H9 (cell line): Measurements from ENCODE around the gene PXDN. TPM values are rescaled to one million over a fixed set of nuclear protein-coding genes. Genes with fewer than 3 reads are reported as not detected.

Source experiments
- DNase-seq: peaks from one replicate; pipeline ENCODE4 v3.0.0-alpha.2; 2017
- H2AFZ ChIP-seq: one replicate; pipeline ENCODE4 v1.6.1; 2013; ENCODE audit warnings: mild to moderate bottlenecking, low read length, control low read depth, moderate library complexity
- H2AK5ac ChIP-seq: 2 replicates; pipeline ENCODE4 v1.6.1; 2013; ENCODE audit warnings: low read length, control low read depth, mixed read lengths; ENCODE audit not compliant: insufficient read length
- H2BK120ac ChIP-seq: one replicate; pipeline ENCODE4 v1.6.1; 2013; ENCODE audit warnings: low read depth, mild to moderate bottlenecking, low read length, control low read depth, inconsistent platforms; ENCODE audit not compliant: poor library complexity, severe bottlenecking
- H2BK12ac ChIP-seq: 2 replicates; pipeline ENCODE4 v1.6.1; 2013; ENCODE audit warnings: low read length, control low read depth, mixed read lengths, low read depth; ENCODE audit not compliant: insufficient read length
- H2BK15ac ChIP-seq: 2 replicates; pipeline ENCODE4 v1.6.1; 2013; ENCODE audit warnings: low read depth, low read length, control low read depth
- H2BK20ac ChIP-seq: one replicate; pipeline ENCODE4 v1.6.1; 2013; ENCODE audit warnings: low read depth, mild to moderate bottlenecking, low read length, control low read depth, inconsistent platforms; ENCODE audit not compliant: poor library complexity, severe bottlenecking
- H2BK5ac ChIP-seq: 2 replicates; pipeline ENCODE4 v1.6.1; 2013; ENCODE audit warnings: low read length, control low read depth, mixed read lengths; ENCODE audit not compliant: insufficient read length
- H3K14ac ChIP-seq: 2 replicates; pipeline ENCODE4 v1.6.1; 2013; ENCODE audit warnings: low read length, control low read depth; ENCODE audit not compliant: insufficient read depth
- H3K18ac ChIP-seq: 2 replicates; pipeline ENCODE4 v1.6.1; 2013; ENCODE audit warnings: low read depth, mild to moderate bottlenecking, mixed read lengths, low read length, control low read depth; ENCODE audit not compliant: insufficient read length
- H3K23ac ChIP-seq: 2 replicates; pipeline ENCODE4 v1.6.1; 2013; ENCODE audit warnings: low read length, control low read depth, mixed read lengths, low read depth; ENCODE audit not compliant: insufficient read length
- H3K23me2 ChIP-seq: 2 replicates; pipeline ENCODE4 v1.6.1; 2013; ENCODE audit warnings: low read depth, mild to moderate bottlenecking, mixed read lengths, low read length, control low read depth; ENCODE audit not compliant: insufficient read length, poor library complexity, severe bottlenecking
- H3K27ac ChIP-seq: 2 replicates; pipeline ENCODE4 v1.5.1; 2013; ENCODE audit warnings: low read length, control low read depth, mixed read lengths, low read depth; ENCODE audit not compliant: insufficient read length
- H3K27me3 ChIP-seq: 2 replicates; pipeline ENCODE4 v1.6.1; 2013; ENCODE audit warnings: low read length, control low read depth, inconsistent platforms; ENCODE audit not compliant: insufficient read depth
- H3K4ac ChIP-seq: 2 replicates; pipeline ENCODE4 v1.6.1; 2013; ENCODE audit warnings: low read depth, mild to moderate bottlenecking, control low read depth, inconsistent platforms, low read length, moderate library complexity
- H3K4me1 ChIP-seq: 2 replicates; pipeline ENCODE4 v1.6.1; 2013; ENCODE audit warnings: low read length, control low read depth, inconsistent platforms; ENCODE audit not compliant: insufficient read depth
- H3K4me2 ChIP-seq: 2 replicates; pipeline ENCODE4 v1.6.1; 2013; ENCODE audit warnings: low read length, control low read depth, mixed read lengths; ENCODE audit not compliant: insufficient read length, insufficient read depth
- H3K56ac ChIP-seq: 2 replicates; pipeline ENCODE4 v1.6.1; 2013; ENCODE audit warnings: low read depth, mild to moderate bottlenecking, mixed read lengths, low read length, control low read depth; ENCODE audit not compliant: insufficient read length
- H3K79me1 ChIP-seq: 2 replicates; pipeline ENCODE4 v1.6.1; 2013; ENCODE audit warnings: low read depth, mild to moderate bottlenecking, moderate library complexity, low read length, control low read depth, inconsistent platforms; ENCODE audit not compliant: insufficient read depth, poor library complexity, severe bottlenecking
- H3K79me2 ChIP-seq: 2 replicates; pipeline ENCODE4 v1.6.1; 2013; ENCODE audit warnings: low read length, control low read depth, inconsistent platforms; ENCODE audit not compliant: insufficient read depth
- H3K9ac ChIP-seq: 2 replicates; pipeline ENCODE4 v1.6.1; 2013; ENCODE audit warnings: low read length, control low read depth, mixed read lengths; ENCODE audit not compliant: insufficient read length; ENCODE audit errors: extremely low read depth
- H3K9me3 ChIP-seq: one replicate; pipeline ENCODE4 v1.6.1; 2013; ENCODE audit warnings: low read depth, low read length, inconsistent platforms; ENCODE audit not compliant: control insufficient read depth
- H3T11ph ChIP-seq: one replicate; pipeline ENCODE4 v1.6.1; 2013; ENCODE audit warnings: mild to moderate bottlenecking, low read length, control low read depth, inconsistent platforms
- H4K20me1 ChIP-seq: one replicate; pipeline ENCODE4 v1.6.1; 2013; ENCODE audit not compliant: control insufficient read depth, insufficient read length, insufficient read depth
- H4K5ac ChIP-seq: 2 replicates; pipeline ENCODE4 v1.6.1; 2013; ENCODE audit warnings: low read depth, mild to moderate bottlenecking, mixed read lengths, low read length, control low read depth; ENCODE audit not compliant: insufficient read length
- H4K8ac ChIP-seq: replicated peaks from 2 replicates; pipeline ENCODE4 v1.6.1; 2013; ENCODE audit warnings: low read length, control low read depth, mixed read lengths, low read depth; ENCODE audit not compliant: insufficient read length
- H4K91ac ChIP-seq: 2 replicates; pipeline ENCODE4 v1.6.1; 2013; ENCODE audit warnings: low read depth, mild to moderate bottlenecking, moderate library complexity, mixed read lengths, low read length, control low read depth; ENCODE audit not compliant: insufficient read length
- H3K27ac Mint-ChIP-seq, 3 experiments: 2 replicates in 2 of 3; 3 replicates in 1 of 3; pipeline ENCODE4 v1.8.0; 2020 to 2021; ENCODE audit warnings: mixed read lengths in 3 of 3, mild to moderate bottlenecking in 1 of 3, moderate library complexity in 1 of 3
- H3K27me3 Mint-ChIP-seq: 2 replicates; pipeline ENCODE4 v1.8.0; 2021; ENCODE audit warnings: low read depth, mild to moderate bottlenecking, moderate library complexity, mixed read lengths
- H3K36me3 Mint-ChIP-seq, 3 experiments: 2 replicates in 2 of 3; 3 replicates in 1 of 3; pipeline ENCODE4 v1.8.0; 2020 to 2021; ENCODE audit warnings: low read depth in 3 of 3, mixed read lengths in 3 of 3; ENCODE audit not compliant: insufficient read depth in 1 of 3
- H3K4me1 Mint-ChIP-seq, 2 experiments: 2 replicates each; pipeline ENCODE4 v1.8.0; 2020; ENCODE audit warnings: mixed read lengths in 2 of 2
- H3K4me3 Mint-ChIP-seq, 2 experiments: 2 replicates in 1 of 2; 3 replicates in 1 of 2; pipeline ENCODE4 v1.8.0; 2020 to 2021; ENCODE audit warnings: mild to moderate bottlenecking in 2 of 2, mixed read lengths in 2 of 2, moderate library complexity in 1 of 2
- H3K9me3 Mint-ChIP-seq, 2 experiments: 2 replicates in 1 of 2; 3 replicates in 1 of 2; pipeline ENCODE4 v1.8.0; 2020; ENCODE audit warnings: mild to moderate bottlenecking in 2 of 2, mixed read lengths in 2 of 2, moderate library complexity in 1 of 2
- WGBS: extraction: QIAGEN DNeasy Blood & Tissue Kit; methylation state at CpG from one replicate; pipeline ENCODE4 v1.1.7; 2013; ENCODE audit warnings: missing lambda C conversion rate, low lambda C conversion rate, mixed read lengths; ENCODE audit not compliant: insufficient read length; ENCODE audit errors: extremely low coverage; 5-methylcytosine and 5-hydroxymethylcytosine counted together
- total RNA-seq: library from RNA; stranded (reverse); gene quantifications from 2 replicates; pipeline ENCODE4 v1.2.1, GENCODE V29; 2021
- TF ChIP-seq, protein P1 (sequence below): fragments of 200-600 bp; sonication (generic); conservative IDR thresholded peaks from 3 replicates; pipeline ENCODE4 v1.8.0; 2021; ENCODE audit warnings: antibody characterized with exemption, mild to moderate bottlenecking

The PXDN gene
- total RNA-seq, 1 experiment from 2014 or later: 146 TPM

DNA sequence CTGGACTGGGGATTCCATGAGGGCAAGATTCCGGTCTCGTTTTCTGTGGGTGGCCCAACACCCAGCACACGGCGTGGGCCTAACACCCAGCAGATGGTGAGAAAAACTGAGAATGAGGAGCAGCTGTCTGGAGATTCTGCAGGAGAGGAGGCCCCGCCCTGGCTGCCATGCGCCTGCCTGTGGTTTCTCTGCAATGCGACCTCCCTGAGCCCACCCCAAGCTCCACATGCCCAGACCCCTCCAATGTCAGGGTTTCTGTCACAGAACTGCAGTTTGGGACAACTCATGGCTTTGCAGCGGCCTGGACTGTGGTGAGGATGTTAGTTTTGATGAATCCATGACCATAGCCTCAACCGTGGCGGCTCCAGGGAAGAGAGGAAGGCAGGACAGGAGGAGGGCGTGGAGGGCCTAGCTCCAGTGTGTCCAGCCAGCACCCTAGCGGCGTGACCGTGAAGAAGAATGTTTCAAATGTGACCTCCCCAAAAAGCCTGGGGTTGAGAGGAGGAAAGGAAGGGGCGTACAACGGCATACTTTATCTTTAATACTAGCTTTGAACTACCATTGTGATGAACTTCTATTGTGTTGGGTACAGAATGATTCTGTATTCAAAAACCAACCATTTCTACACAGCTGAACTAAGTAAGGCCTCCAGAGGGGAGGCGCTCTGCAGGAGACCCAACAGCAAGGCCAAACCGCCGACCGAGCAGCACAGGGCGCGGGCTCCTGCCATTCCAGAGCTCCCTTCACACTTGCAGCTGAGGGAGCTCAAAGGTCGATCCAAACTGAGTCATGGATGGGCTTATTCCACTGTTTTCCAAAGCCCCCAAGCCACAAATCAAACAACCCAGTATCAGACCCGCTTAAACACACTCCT is 3.4 kb downstream of the PXDN start:
- no peak overlapping the region for H3K4me2 ChIP-seq
- H3K4me3 Mint-ChIP-seq: peak overlapping the region; percentile 31 to 43; a peak in 2 of 5 replicates
- no peak overlapping the region for H4K8ac ChIP-seq
- no CpG with 5 or more reads among the region's 24 CpGs for WGBS
- H2BK15ac ChIP-seq: no peak overlapping the region
- no peaks in the 10 kb centered on the region for H3K9me3 ChIP-seq
- peaks cover 4% of the 10 kb centered on the region for H3K79me1 ChIP-seq
- H4K5ac ChIP-seq: no peak overlapping the region
- no peaks in the 10 kb centered on the region for H3K27me3 ChIP-seq
- H3K9me3 Mint-ChIP-seq: peaks cover 4% of the 10 kb centered on the region in 2 experiments; a peak in 4 of 5 replicates
- H3K23me2 ChIP-seq: peaks cover 10% of the 10 kb centered on the region
- no peak overlapping the region for H3K18ac ChIP-seq
- H3K4me1 ChIP-seq: peaks cover 4% of the 10 kb centered on the region; the same call in 1 of the 2 replicates
- peak overlapping the region in 2 of 3 experiments; percentile 16 to 18; a peak in 1 of 7 replicates for H3K27ac Mint-ChIP-seq
- no peak overlapping the region for H3T11ph ChIP-seq
- H3K27ac ChIP-seq: no peak overlapping the region
- no peak overlapping the region for H3K9ac ChIP-seq
- TF ChIP-seq, protein P1, sequence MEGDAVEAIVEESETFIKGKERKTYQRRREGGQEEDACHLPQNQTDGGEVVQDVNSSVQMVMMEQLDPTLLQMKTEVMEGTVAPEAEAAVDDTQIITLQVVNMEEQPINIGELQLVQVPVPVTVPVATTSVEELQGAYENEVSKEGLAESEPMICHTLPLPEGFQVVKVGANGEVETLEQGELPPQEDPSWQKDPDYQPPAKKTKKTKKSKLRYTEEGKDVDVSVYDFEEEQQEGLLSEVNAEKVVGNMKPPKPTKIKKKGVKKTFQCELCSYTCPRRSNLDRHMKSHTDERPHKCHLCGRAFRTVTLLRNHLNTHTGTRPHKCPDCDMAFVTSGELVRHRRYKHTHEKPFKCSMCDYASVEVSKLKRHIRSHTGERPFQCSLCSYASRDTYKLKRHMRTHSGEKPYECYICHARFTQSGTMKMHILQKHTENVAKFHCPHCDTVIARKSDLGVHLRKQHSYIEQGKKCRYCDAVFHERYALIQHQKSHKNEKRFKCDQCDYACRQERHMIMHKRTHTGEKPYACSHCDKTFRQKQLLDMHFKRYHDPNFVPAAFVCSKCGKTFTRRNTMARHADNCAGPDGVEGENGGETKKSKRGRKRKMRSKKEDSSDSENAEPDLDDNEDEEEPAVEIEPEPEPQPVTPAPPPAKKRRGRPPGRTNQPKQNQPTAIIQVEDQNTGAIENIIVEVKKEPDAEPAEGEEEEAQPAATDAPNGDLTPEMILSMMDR: no peak
- DNase-seq: no peak
- H3K27me3 Mint-ChIP-seq: peaks cover 7% of the 10 kb centered on the region
- H3K4ac ChIP-seq: no peak overlapping the region
- peaks cover 28 to 33% of the 10 kb centered on the region in 2 experiments for H3K4me1 Mint-ChIP-seq
- H3K36me3 Mint-ChIP-seq: peaks cover 11 to 25% (median 14%) of the 10 kb centered on the region in 3 experiments
- H4K91ac ChIP-seq: no peak overlapping the region
- no peak overlapping the region for H2AK5ac ChIP-seq
- no peak overlapping the region for H3K56ac ChIP-seq
- no peaks in the 10 kb centered on the region for H4K20me1 ChIP-seq
- no peak overlapping the region for H2BK5ac ChIP-seq
- peaks cover 41% of the 10 kb centered on the region; the same call in 1 of the 2 replicates for H3K79me2 ChIP-seq
- no peak overlapping the region; the same call in 1 of the 2 replicates for H3K14ac ChIP-seq
- H2BK20ac ChIP-seq: no peak overlapping the region
- no peak overlapping the region for H2BK120ac ChIP-seq
- H2AFZ ChIP-seq: no peak overlapping the region
- no peak overlapping the region for H3K23ac ChIP-seq
- H2BK12ac ChIP-seq: no peak overlapping the region
